K562 (cell line): Measurements from ENCODE around the gene RNH1. TPM values are rescaled to one million over a fixed set of nuclear protein-coding genes. Genes with fewer than 3 reads are reported as not detected.
A peak's percentile ranks its signal among the peaks of the same experiment; 100 is the strongest.

Experiments used
- ATAC-seq: fragments of 200-7000 bp; cut with Tn5 transposase; 3 replicates; pipeline ENCODE4 v1.9.1; 2020; ENCODE audit warnings: moderate library complexity
- BruUV-seq: library from RNA; stranded (reverse); fragments of 400-500 nt; replicated peaks from 2 replicates; lab custom pipeline; 2021; lab: Mats Ljungman, UMichigan
- CTCF ChIA-PET: fragments of 300-600 bp; formaldehyde crosslinking; extraction: SDS; loops from one replicate; lab custom pipeline; 2021; ENCODE audit warnings: low intra/inter-chr PET ratio; lab: Yijun Ruan, JAX
- POLR2A ChIA-PET: fragments of 300-600, 350-650 bp; sonication (Branson Sonifier 250); formaldehyde crosslinking; extraction: SDS; loops from one replicate; lab custom pipeline; 2021; ENCODE audit warnings: antibody characterized with exemption, inconsistent platforms; lab: Yijun Ruan, JAX
- DNase-seq, 4 experiments: peaks; one replicate each; pipeline versions ENCODE4 v3.0.0 to v3.0.0-alpha.2; 2011 to 2018; ENCODE audit warnings: low spot score in 3 of 4, mixed read lengths in 3 of 4; ENCODE audit errors: extremely low read depth in 1 of 4
- FAIRE-seq: peaks from 2 replicates; lab custom pipeline; 2011; peaks lifted over from hg19 to GRCh38; lab: Jason Lieb, UNC
- H2AFZ ChIP-seq: 2 replicates; pipeline ENCODE4 v1.6.0; 2011; ENCODE audit warnings: low read depth, low read length, control low read depth, inconsistent platforms
- H3K27ac ChIP-seq: fragments of 200-600 bp; 3 replicates; pipeline ENCODE4 v1.8.0; 2011; ENCODE audit warnings: low read depth, mild to moderate bottlenecking, control low read depth, inconsistent platforms, low read length, moderate library complexity, mixed read lengths; ENCODE audit errors: extremely low read depth
- H3K27me3 ChIP-seq, 2 experiments: fragments of 300-600 bp in 1 of 2; 2 replicates in 1 of 2; 3 replicates in 1 of 2; pipeline versions ENCODE4 v1.6.0 to v1.8.0; 2011; ENCODE audit warnings: inconsistent platforms in 2 of 2, low read length in 2 of 2, mild to moderate bottlenecking in 1 of 2, mixed read lengths in 1 of 2, moderate library complexity in 1 of 2; ENCODE audit not compliant: control insufficient read depth in 2 of 2, insufficient read depth in 2 of 2
- H3K36me3 ChIP-seq: fragments of 300-600 bp; 3 replicates; pipeline ENCODE4 v1.8.0; 2011; ENCODE audit warnings: mild to moderate bottlenecking, low read length, inconsistent platforms; ENCODE audit not compliant: control insufficient read depth, insufficient read depth
- H3K4me1 ChIP-seq, 2 experiments: fragments of 200-600 bp in 1 of 2; replicated peaks in 1 of 2; 2 replicates in 1 of 2; 3 replicates in 1 of 2; pipeline versions ENCODE4 v1.5.1 to v1.8.0; 2011; ENCODE audit warnings: inconsistent platforms in 2 of 2, low read length in 2 of 2, mild to moderate bottlenecking in 1 of 2, mixed read lengths in 1 of 2, moderate library complexity in 1 of 2; ENCODE audit not compliant: control insufficient read depth in 2 of 2, insufficient read depth in 2 of 2
- H3K4me2 ChIP-seq: 2 replicates; pipeline ENCODE4 v1.6.1; 2011; ENCODE audit warnings: low read length, control low read depth, inconsistent platforms, mixed read lengths; ENCODE audit not compliant: insufficient read depth
- H3K4me3 ChIP-seq: fragments of 200-600 bp; sonication (generic), shearing (Covaris generic); 2 replicates; pipeline ENCODE4 v1.5.1; 2016; ENCODE audit warnings: control low read depth, inconsistent platforms
- H3K79me2 ChIP-seq: fragments of 200-600 bp; 3 replicates; pipeline ENCODE4 v1.8.0; 2011; ENCODE audit warnings: low read length, inconsistent platforms; ENCODE audit not compliant: control insufficient read depth, insufficient read depth
- H3K9ac ChIP-seq, 2 experiments: 2 replicates each; pipeline versions ENCODE4 v1.6.0 to v1.6.1; 2011; ENCODE audit warnings: low read depth in 2 of 2, low read length in 2 of 2, control low read depth in 1 of 2, inconsistent platforms in 1 of 2, mild to moderate bottlenecking in 1 of 2, mixed read lengths in 1 of 2; ENCODE audit not compliant: insufficient read depth in 1 of 2
- H3K9me1 ChIP-seq: one replicate; pipeline ENCODE4 v1.6.0; 2011; ENCODE audit warnings: inconsistent platforms, mild to moderate bottlenecking, low read length, moderate library complexity; ENCODE audit not compliant: control insufficient read depth, insufficient read depth
- H3K9me3 ChIP-seq: replicated peaks from 2 replicates; pipeline ENCODE4 v1.5.1; 2011; ENCODE audit warnings: low read depth, low read length, inconsistent platforms; ENCODE audit not compliant: control insufficient read depth, insufficient read depth
- H4K20me1 ChIP-seq: replicated peaks from 2 replicates; pipeline ENCODE4 v1.6.1; 2011; ENCODE audit warnings: low read length, inconsistent platforms, mixed read lengths; ENCODE audit not compliant: control insufficient read depth, insufficient read depth
- CSDE1 ChIP-seq, 2 experiments: fragments of 450-650 bp; IDR thresholded peaks; 2 replicates each; pipeline ENCODE4 v1.6.1; 2016; ENCODE audit warnings: mild to moderate bottlenecking in 1 of 2
- NRF1 ChIP-seq, 2 experiments: fragments of 450-650 bp; IDR thresholded peaks in 1 of 2; conservative IDR thresholded peaks in 1 of 2; 2 replicates each; pipeline ENCODE4 v1.6.1; 2014; ENCODE audit warnings: mild to moderate bottlenecking in 2 of 2
- POLR2A ChIP-seq: fragments of 450-650 bp; conservative IDR thresholded peaks from 2 replicates; pipeline ENCODE4 v1.6.1; 2016
- POLR2G ChIP-seq: fragments of 200-400 bp; formaldehyde crosslinking; IDR thresholded peaks from 2 replicates; pipeline ENCODE4 v1.6.1; 2017; ENCODE audit warnings: low read depth, mild to moderate bottlenecking, antibody characterized with exemption, low read length, moderate library complexity
- ZNF561 ChIP-seq: fragments of 450-650 bp; formaldehyde crosslinking; conservative IDR thresholded peaks from 2 replicates; pipeline ENCODE4 v1.4.0; 2020; ENCODE audit warnings: mild to moderate bottlenecking, moderate library complexity
- WGBS: fragments of 100-300 bp; shearing (Covaris generic); methylation state at CpG from one replicate; pipeline ENCODE4 v1.1.6; 2016; ENCODE audit warnings: low coverage, mixed read lengths; ENCODE audit not compliant: insufficient coverage; ENCODE audit errors: missing lambda C conversion rate; 5-methylcytosine and 5-hydroxymethylcytosine counted together
- in situ Hi-C: fragments of 300-500 bp; cut with MboI; formaldehyde crosslinking; loops from 4 replicates; pipeline ENCODE4 v1.15.0; 2018; ENCODE audit warnings: inconsistent platforms, mixed read lengths
- intact Hi-C: fragments of 100-400 bp; cut with micrococcal nuclease; formaldehyde crosslinking; loops from 2 replicates; pipeline ENCODE4 v1.14.2; 2022
- polyA plus RNA-seq, 8 experiments: library from polyadenylated mRNA; depleted of rRNA in 4 of 8; stranded (reverse) in 5 of 8; unstranded in 3 of 8; fragments of >200 nt; fragmentation: Nextera tagmentation in 2 of 8; fragmentation: Illumina TruSeq in 1 of 8; extraction: Ambion mirVana in 2 of 8; extraction: Trizol in 1 of 8; gene quantifications; 2 replicates each; pipeline versions ENCODE4 v1.2.1 to v1.2.3, GENCODE V29; 2011 to 2014; ENCODE audit warnings: inconsistent platforms in 1 of 8, missing spikeins in 1 of 8
- total RNA-seq, 7 experiments: library from RNA; depleted of rRNA in 6 of 7; stranded (reverse); fragments of >200 nt in 6 of 7; fragmentation: Illumina TruSeq in 2 of 7; extraction: Trizol in 2 of 7; gene quantifications; 2 replicates each; pipeline versions ENCODE4 v1.2.1 to v1.2.3, GENCODE V29; 2011 to 2021; ENCODE audit warnings: low replicate concordance in 1 of 7

Gene RNH1
- total and polyA plus RNA-seq, 9 of the 15 experiments (the other 6 are each of a cell fraction or from before 2014, with no cell fraction given), result 2.5 to 160 (median 44.3) TPM

DNA sequence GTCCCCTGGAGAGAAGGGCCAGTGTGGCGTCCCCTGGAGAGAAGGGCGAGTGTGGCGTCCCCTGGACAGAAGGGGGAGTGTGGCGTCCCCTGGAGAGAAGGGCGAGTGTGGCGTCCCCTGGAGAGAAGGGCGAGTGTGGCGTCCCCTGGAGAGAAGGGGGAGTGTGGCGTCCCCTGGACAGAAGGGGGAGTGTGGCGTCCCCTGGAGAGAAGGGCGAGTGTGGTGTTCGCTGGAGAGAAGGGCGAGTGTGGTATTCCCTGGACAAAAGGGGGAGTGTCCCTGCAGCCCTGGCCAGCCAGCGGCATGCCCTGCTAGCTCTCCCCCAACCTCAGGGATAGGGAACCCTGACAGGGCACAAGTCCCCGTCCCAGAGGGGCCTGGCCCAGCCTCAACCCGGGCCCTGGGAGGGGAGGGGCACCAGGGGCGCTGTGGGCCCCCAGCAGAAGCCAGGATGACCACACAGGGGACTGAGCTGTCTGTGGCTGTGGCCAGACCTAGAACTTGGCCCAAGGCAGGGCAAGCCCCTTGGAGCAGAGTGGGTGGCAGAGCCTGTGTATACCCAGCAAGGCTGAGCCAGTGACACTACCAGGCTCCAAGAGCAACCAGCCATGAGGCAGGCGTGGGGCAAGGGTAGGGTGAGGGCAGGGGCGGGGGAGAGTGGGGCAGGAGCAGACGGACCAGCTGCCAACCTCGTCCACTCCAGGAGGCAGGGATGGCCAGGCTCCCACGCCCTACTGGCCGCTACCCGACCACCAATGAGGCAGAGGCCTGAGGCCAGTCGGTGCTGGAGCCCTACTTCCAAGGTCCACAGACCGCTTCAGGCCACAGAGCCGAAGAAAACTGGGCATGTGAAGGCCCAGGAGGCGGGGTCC, 24.2 kb upstream of the RNH1 start:
- no peak for FAIRE-seq
- no peak overlapping the region for H2AFZ ChIP-seq
- ATAC-seq, result no peak
- BruUV-seq, result no TSS peak
- H3K79me2 ChIP-seq, result peaks cover 17% of the 10 kb centered on the region
- no peak overlapping the region for H3K27ac ChIP-seq
- 0 out of 2 replicates have a peak, but pooled peaks cover 4% of the 10 kb centered on the region for H4K20me1 ChIP-seq
- intact Hi-C loops, result no loop called here
- 97% methylated on average over 6 of the region's 28 CpGs for WGBS
- in situ Hi-C loops, result no loop called here
- ChIA-PET CTCF (no interaction called here), POLR2A (interaction anchor here (0.8 kb wide), 1 partner anchor 13 kb away, joined by 3 read pairs; no protein-coding TSS in a partner anchor)
- H3K36me3 ChIP-seq, result peaks cover 35% of the 10 kb centered on the region; the same call in 1 of the 3 replicates
- peaks cover 5 to 74% of the 10 kb centered on the region in 2 experiments; a peak in 4 of 5 replicates for H3K4me1 ChIP-seq
- no peak for TF ChIP-seq NRF1 (conservative IDR thresholded peaks at IDR 0.05 in 1 of 2, IDR thresholded peaks at IDR 0.05 in 1 of 2)
- no peak for TF ChIP-seq ZNF561
- peak; percentile 64; the same call in 1 of the 2 replicates for TF ChIP-seq POLR2G
- no peak for TF ChIP-seq CSDE1 (IDR thresholded peaks at IDR 0.05)
- TF ChIP-seq POLR2A, result 0 out of 2 replicates have a peak, but pooled peaks have one; percentile 30
- H3K4me2 ChIP-seq, result no peak overlapping the region
- no peak overlapping the region for H3K4me3 ChIP-seq
- no peaks in the 10 kb centered on the region for H3K9me1 ChIP-seq
- H3K9me3 ChIP-seq, result no peaks in the 10 kb centered on the region
- DNase-seq, result no peak
- peak overlapping the region in 1 of 2 experiments; percentile 64; a peak in 1 of 4 replicates for H3K9ac ChIP-seq
- no peaks in the 10 kb centered on the region for H3K27me3 ChIP-seq
